HepG2 (cell line): ENCODE data around the gene NGEF. TPM values are rescaled to one million over a fixed set of nuclear protein-coding genes. Genes with fewer than 3 reads are reported as not detected.
A peak's percentile ranks its signal among the peaks of the same experiment; 100 is the strongest.

Experiments used
- CENPT ChIP-seq: sonication (generic); formaldehyde crosslinking; IDR thresholded peaks from 2 replicates; pipeline ENCODE4 v1.8.0; 2022; ENCODE audit warnings: low read depth, mild to moderate bottlenecking, moderate library complexity, missing genetic modification reagents
- EP300 ChIP-seq, 3 experiments: sonication (generic) in 1 of 3; formaldehyde crosslinking in 1 of 3; IDR thresholded peaks; 2 replicates each; pipeline versions ENCODE4 v1.5.1 to v1.6.1; 2011 to 2020; ENCODE audit warnings: low read depth in 2 of 3, low read length in 2 of 3, borderline replicate concordance in 1 of 3, improper control_type of control experiment in 1 of 3, mild to moderate bottlenecking in 1 of 3, missing genetic modification reagents in 1 of 3, moderate library complexity in 1 of 3
- FOSL2 ChIP-seq: sonication (generic); formaldehyde crosslinking; IDR thresholded peaks from 2 replicates; pipeline ENCODE4 v1.4.0; 2020; ENCODE audit warnings: missing genetic modification reagents
- KMT2B ChIP-seq: IDR thresholded peaks from 2 replicates; pipeline ENCODE4 v1.6.1; 2016; ENCODE audit warnings: missing genetic modification reagents, missing compliant biosample characterization
- MTF2 ChIP-seq: sonication (generic); formaldehyde crosslinking; IDR thresholded peaks from 2 replicates; pipeline ENCODE4 v1.5.0; 2020; ENCODE audit warnings: missing genetic modification reagents, borderline replicate concordance
- MZF1 ChIP-seq: sonication (generic); formaldehyde crosslinking; IDR thresholded peaks from 2 replicates; pipeline ENCODE4 v1.8.1; 2023; ENCODE audit warnings: mild to moderate bottlenecking, missing genetic modification reagents, borderline replicate concordance
- NONO ChIP-seq, 2 experiments: fragments of 450-650 bp in 1 of 2; sonication (generic) in 1 of 2; formaldehyde crosslinking in 1 of 2; IDR thresholded peaks in 1 of 2; conservative IDR thresholded peaks in 1 of 2; 2 replicates each; pipeline versions ENCODE4 v1.6.1 to v1.8.0; 2017 to 2022; ENCODE audit warnings: mild to moderate bottlenecking in 1 of 2, missing genetic modification reagents in 1 of 2, moderate library complexity in 1 of 2
- ZBTB7A ChIP-seq: sonication (generic); formaldehyde crosslinking; IDR thresholded peaks from 2 replicates; pipeline ENCODE4 v1.8.0; 2022; ENCODE audit warnings: mild to moderate bottlenecking, missing genetic modification reagents
- ZNF281 ChIP-seq: sonication (generic); formaldehyde crosslinking; IDR thresholded peaks from 2 replicates; pipeline ENCODE4 v1.4.0; 2020; ENCODE audit warnings: missing genetic modification reagents, borderline replicate concordance
- ZNF383 ChIP-seq: sonication (generic); formaldehyde crosslinking; IDR thresholded peaks from 2 replicates; pipeline ENCODE4 v1.4.0; 2020; ENCODE audit warnings: missing genetic modification reagents, mild to moderate bottlenecking, borderline replicate concordance
- ZNF468 ChIP-seq: sonication (generic); formaldehyde crosslinking; IDR thresholded peaks from 2 replicates; pipeline ENCODE4 v1.8.0; 2022; ENCODE audit warnings: mild to moderate bottlenecking, moderate library complexity, missing genetic modification reagents
- ZNF737 ChIP-seq: sonication (generic); formaldehyde crosslinking; IDR thresholded peaks from 2 replicates; pipeline ENCODE4 v1.5.0; 2020; ENCODE audit warnings: missing genetic modification reagents, mild to moderate bottlenecking, borderline replicate concordance
- ZNF766 ChIP-seq: sonication (generic); formaldehyde crosslinking; IDR thresholded peaks from 2 replicates; pipeline ENCODE4 v1.5.0; 2020; ENCODE audit warnings: missing genetic modification reagents, borderline replicate concordance
- polyA plus RNA-seq, 8 experiments: library from polyadenylated mRNA; depleted of rRNA in 3 of 8; stranded (reverse) in 7 of 8; unstranded in 1 of 8; fragments of >200 nt; fragmentation: Illumina TruSeq in 4 of 8; extraction: Trizol in 4 of 8; gene quantifications; 2 replicates each; pipeline versions ENCODE4 v1.2.1 to v1.2.3, GENCODE V29; 2011 to 2016; ENCODE audit warnings: low read depth in 4 of 8, missing spikeins in 1 of 8, mixed read lengths in 1 of 8; ENCODE audit not compliant: insufficient read depth in 1 of 8
- total RNA-seq, 5 experiments: library from RNA; depleted of rRNA; stranded (reverse); fragments of >200 nt; fragmentation: Illumina TruSeq; extraction: Trizol; gene quantifications; 2 replicates each; pipeline ENCODE4 v1.2.3, GENCODE V29; 2016; ENCODE audit warnings: low read depth in 1 of 5
- TF ChIP-seq, protein P1 (sequence below): sonication (generic); formaldehyde crosslinking; IDR thresholded peaks from 2 replicates; pipeline ENCODE4 v1.4.0; 2020; ENCODE audit warnings: mild to moderate bottlenecking, missing genetic modification reagents
- TF ChIP-seq, protein P2 (sequence below): sonication (generic); formaldehyde crosslinking; IDR thresholded peaks from 2 replicates; pipeline ENCODE4 v1.5.0; 2020; ENCODE audit warnings: mild to moderate bottlenecking, missing genetic modification reagents
- TF ChIP-seq, protein P3 (sequence below): sonication (generic); formaldehyde crosslinking; IDR thresholded peaks from 2 replicates; pipeline ENCODE4 v1.9.0; 2022; ENCODE audit warnings: missing genetic modification reagents, mild to moderate bottlenecking, borderline replicate concordance

The NGEF gene
- total and polyA plus RNA-seq, 2 of the 13 experiments (the other 11 are each of a cell fraction or from before 2014, with no cell fraction given) = 14.4 to 36.9 TPM

- TF ChIP-seq FOSL2 (CRISPR knock-in tag) (0 out of 2 replicates have a peak, but pooled peaks have one; percentile 2), ZNF468 (CRISPR knock-in tag) (peak; percentile 92), MZF1 (no peak), ZNF737 (peak; percentile 59; the same call in 1 of the 2 replicates), ZNF281 (CRISPR knock-in tag) (peak; percentile 72; the same call in 1 of the 2 replicates), EP300 (IDR thresholded peaks at IDR 0.05; ENCODE audit: low read depth in 2 of 2, low read length in 2 of 2) (no peak), EP300 (CRISPR knock-in tag; IDR thresholded peaks at IDR 0.05; ENCODE audit: borderline replicate concordance) (no peak), ZNF766 (CRISPR knock-in tag) (0 out of 2 replicates have a peak, but pooled peaks have one; percentile 16), CENPT (CRISPR knock-in tag) (peak; percentile 77; the same call in 1 of the 2 replicates), NONO (IDR thresholded peaks at IDR 0.05) (no peak), NONO (CRISPR knock-in tag; conservative IDR thresholded peaks at IDR 0.05) (0 out of 2 replicates have a peak, but pooled peaks have one; percentile 13), ZBTB7A (peak; percentile 22; the same call in 1 of the 2 replicates), MTF2 (CRISPR knock-in tag) (no peak; the same call in 1 of the 2 replicates), ZNF383 (CRISPR knock-in tag) (0 out of 2 replicates have a peak, but pooled peaks have one; percentile 15), KMT2B (peak; percentile 31; the same call in 1 of the 2 replicates)
- TF ChIP-seq, protein P1, sequence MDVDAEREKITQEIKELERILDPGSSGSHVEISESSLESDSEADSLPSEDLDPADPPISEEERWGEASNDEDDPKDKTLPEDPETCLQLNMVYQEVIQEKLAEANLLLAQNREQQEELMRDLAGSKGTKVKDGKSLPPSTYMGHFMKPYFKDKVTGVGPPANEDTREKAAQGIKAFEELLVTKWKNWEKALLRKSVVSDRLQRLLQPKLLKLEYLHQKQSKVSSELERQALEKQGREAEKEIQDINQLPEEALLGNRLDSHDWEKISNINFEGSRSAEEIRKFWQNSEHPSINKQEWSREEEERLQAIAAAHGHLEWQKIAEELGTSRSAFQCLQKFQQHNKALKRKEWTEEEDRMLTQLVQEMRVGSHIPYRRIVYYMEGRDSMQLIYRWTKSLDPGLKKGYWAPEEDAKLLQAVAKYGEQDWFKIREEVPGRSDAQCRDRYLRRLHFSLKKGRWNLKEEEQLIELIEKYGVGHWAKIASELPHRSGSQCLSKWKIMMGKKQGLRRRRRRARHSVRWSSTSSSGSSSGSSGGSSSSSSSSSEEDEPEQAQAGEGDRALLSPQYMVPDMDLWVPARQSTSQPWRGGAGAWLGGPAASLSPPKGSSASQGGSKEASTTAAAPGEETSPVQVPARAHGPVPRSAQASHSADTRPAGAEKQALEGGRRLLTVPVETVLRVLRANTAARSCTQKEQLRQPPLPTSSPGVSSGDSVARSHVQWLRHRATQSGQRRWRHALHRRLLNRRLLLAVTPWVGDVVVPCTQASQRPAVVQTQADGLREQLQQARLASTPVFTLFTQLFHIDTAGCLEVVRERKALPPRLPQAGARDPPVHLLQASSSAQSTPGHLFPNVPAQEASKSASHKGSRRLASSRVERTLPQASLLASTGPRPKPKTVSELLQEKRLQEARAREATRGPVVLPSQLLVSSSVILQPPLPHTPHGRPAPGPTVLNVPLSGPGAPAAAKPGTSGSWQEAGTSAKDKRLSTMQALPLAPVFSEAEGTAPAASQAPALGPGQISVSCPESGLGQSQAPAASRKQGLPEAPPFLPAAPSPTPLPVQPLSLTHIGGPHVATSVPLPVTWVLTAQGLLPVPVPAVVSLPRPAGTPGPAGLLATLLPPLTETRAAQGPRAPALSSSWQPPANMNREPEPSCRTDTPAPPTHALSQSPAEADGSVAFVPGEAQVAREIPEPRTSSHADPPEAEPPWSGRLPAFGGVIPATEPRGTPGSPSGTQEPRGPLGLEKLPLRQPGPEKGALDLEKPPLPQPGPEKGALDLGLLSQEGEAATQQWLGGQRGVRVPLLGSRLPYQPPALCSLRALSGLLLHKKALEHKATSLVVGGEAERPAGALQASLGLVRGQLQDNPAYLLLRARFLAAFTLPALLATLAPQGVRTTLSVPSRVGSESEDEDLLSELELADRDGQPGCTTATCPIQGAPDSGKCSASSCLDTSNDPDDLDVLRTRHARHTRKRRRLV (CRISPR knock-in tag) = 0 out of 2 replicates have a peak, but pooled peaks have one; percentile 5
- TF ChIP-seq, protein P2, sequence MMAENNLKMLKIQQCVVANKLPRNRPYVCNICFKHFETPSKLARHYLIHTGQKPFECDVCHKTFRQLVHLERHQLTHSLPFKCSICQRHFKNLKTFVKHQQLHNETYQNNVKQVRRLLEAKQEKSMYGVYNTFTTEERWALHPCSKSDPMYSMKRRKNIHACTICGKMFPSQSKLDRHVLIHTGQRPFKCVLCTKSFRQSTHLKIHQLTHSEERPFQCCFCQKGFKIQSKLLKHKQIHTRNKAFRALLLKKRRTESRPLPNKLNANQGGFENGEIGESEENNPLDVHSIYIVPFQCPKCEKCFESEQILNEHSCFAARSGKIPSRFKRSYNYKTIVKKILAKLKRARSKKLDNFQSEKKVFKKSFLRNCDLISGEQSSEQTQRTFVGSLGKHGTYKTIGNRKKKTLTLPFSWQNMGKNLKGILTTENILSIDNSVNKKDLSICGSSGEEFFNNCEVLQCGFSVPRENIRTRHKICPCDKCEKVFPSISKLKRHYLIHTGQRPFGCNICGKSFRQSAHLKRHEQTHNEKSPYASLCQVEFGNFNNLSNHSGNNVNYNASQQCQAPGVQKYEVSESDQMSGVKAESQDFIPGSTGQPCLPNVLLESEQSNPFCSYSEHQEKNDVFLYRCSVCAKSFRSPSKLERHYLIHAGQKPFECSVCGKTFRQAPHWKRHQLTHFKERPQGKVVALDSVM = no peak
- TF ChIP-seq, protein P3, sequence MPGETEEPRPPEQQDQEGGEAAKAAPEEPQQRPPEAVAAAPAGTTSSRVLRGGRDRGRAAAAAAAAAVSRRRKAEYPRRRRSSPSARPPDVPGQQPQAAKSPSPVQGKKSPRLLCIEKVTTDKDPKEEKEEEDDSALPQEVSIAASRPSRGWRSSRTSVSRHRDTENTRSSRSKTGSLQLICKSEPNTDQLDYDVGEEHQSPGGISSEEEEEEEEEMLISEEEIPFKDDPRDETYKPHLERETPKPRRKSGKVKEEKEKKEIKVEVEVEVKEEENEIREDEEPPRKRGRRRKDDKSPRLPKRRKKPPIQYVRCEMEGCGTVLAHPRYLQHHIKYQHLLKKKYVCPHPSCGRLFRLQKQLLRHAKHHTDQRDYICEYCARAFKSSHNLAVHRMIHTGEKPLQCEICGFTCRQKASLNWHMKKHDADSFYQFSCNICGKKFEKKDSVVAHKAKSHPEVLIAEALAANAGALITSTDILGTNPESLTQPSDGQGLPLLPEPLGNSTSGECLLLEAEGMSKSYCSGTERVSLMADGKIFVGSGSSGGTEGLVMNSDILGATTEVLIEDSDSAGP = peak; percentile 97
These were observed 141.6 kb downstream of the NGEF start (continued) for GRCh38 chr2:232871418-232871834.
